WTC11 (cell line): Measurements from ENCODE around the gene RNASEL. TPM values are rescaled to one million over a fixed set of nuclear protein-coding genes. Genes with fewer than 3 reads are reported as not detected.
A peak's percentile ranks its signal among the peaks of the same experiment; 100 is the strongest.

Source experiments
- ATAC-seq: fragments of 200-7000 bp; cut with Tn5 transposase; 2 replicates; pipeline ENCODE4 v1.10.0; 2021; ENCODE audit warnings: mild to moderate bottlenecking, moderate library complexity
- CTCF ChIA-PET: fragments of 300-600 bp; sonication (Branson Sonifier 250); formaldehyde crosslinking; loops from one replicate; lab custom pipeline; 2021; ENCODE audit warnings: antibody characterized with exemption; lab: Charles Lee
- POLR2A ChIA-PET: fragments of 350-600 bp; sonication (Branson Sonifier 250); formaldehyde crosslinking; loops from one replicate; lab custom pipeline; 2021; ENCODE audit warnings: antibody characterized with exemption; lab: Charles Lee
- DNase-seq: peaks from one replicate; pipeline ENCODE4 v3.0.0; 2021; ENCODE audit warnings: low spot score
- H3K27ac Mint-ChIP-seq: 2 replicates; pipeline ENCODE4 v1.8.0; 2021; ENCODE audit warnings: mixed read lengths
- H3K27me3 Mint-ChIP-seq: 2 replicates; pipeline ENCODE4 v1.8.0; 2021; ENCODE audit warnings: low read depth, mild to moderate bottlenecking, moderate library complexity, mixed read lengths
- H3K36me3 Mint-ChIP-seq: 2 replicates; pipeline ENCODE4 v1.8.0; 2021; ENCODE audit warnings: mixed read lengths
- H3K4me1 Mint-ChIP-seq: 2 replicates; pipeline ENCODE4 v1.8.0; 2022; ENCODE audit warnings: mixed read lengths
- H3K4me3 Mint-ChIP-seq: 2 replicates; pipeline ENCODE4 v1.8.0; 2021; ENCODE audit warnings: mild to moderate bottlenecking, moderate library complexity, mixed read lengths
- H3K9me3 Mint-ChIP-seq: 2 replicates; pipeline ENCODE4 v1.8.0; 2021; ENCODE audit warnings: mixed read lengths
- ATF1 ChIP-seq: sonication (generic); formaldehyde crosslinking; IDR thresholded peaks from 2 replicates; pipeline ENCODE4 v1.8.1; 2023; ENCODE audit warnings: mild to moderate bottlenecking, moderate library complexity, missing genetic modification reagents
- ATF6 ChIP-seq: sonication (generic); formaldehyde crosslinking; IDR thresholded peaks from 2 replicates; pipeline ENCODE4 v1.8.1; 2023; ENCODE audit warnings: mild to moderate bottlenecking, missing genetic modification reagents
- CDX4 ChIP-seq: fragments of 250-450 bp; sonication (Bioruptor Pico); IDR thresholded peaks from 2 replicates; pipeline ENCODE4 v1.9.0; 2021; ENCODE audit warnings: moderate library complexity, mild to moderate bottlenecking, inconsistent platforms, borderline replicate concordance
- CREB1 ChIP-seq: sonication (generic); formaldehyde crosslinking; IDR thresholded peaks from 2 replicates; pipeline ENCODE4 v1.8.0; 2023; ENCODE audit warnings: mild to moderate bottlenecking, missing genetic modification reagents
- CREM ChIP-seq: sonication (generic); formaldehyde crosslinking; IDR thresholded peaks from 2 replicates; pipeline ENCODE4 v1.8.1; 2022; ENCODE audit warnings: mild to moderate bottlenecking, missing genetic modification reagents, moderate library complexity
- E2F1 ChIP-seq: sonication (generic); formaldehyde crosslinking; IDR thresholded peaks from 2 replicates; pipeline ENCODE4 v1.8.0; 2022; ENCODE audit warnings: mild to moderate bottlenecking, missing genetic modification reagents
- ESRRA ChIP-seq: sonication (generic); formaldehyde crosslinking; IDR thresholded peaks from 2 replicates; pipeline ENCODE4 v1.8.1; 2022; ENCODE audit warnings: mild to moderate bottlenecking, missing genetic modification reagents, borderline replicate concordance
- FOXP4 ChIP-seq: sonication (generic); formaldehyde crosslinking; IDR thresholded peaks from 2 replicates; pipeline ENCODE4 v1.8.0; 2022; ENCODE audit warnings: mild to moderate bottlenecking, missing genetic modification reagents
- JAZF1 ChIP-seq: fragments of 250-450 bp; sonication (Bioruptor Pico); IDR thresholded peaks from 2 replicates; pipeline ENCODE4 v1.9.0; 2021; ENCODE audit warnings: moderate library complexity, mild to moderate bottlenecking, inconsistent platforms
- MXD4 ChIP-seq: fragments of 250-450 bp; sonication (Bioruptor Pico); IDR thresholded peaks from 2 replicates; pipeline ENCODE4 v1.8.0; 2021; ENCODE audit warnings: mild to moderate bottlenecking, moderate library complexity, borderline replicate concordance
- NFE2L1 ChIP-seq: sonication (generic); formaldehyde crosslinking; IDR thresholded peaks from 2 replicates; pipeline ENCODE4 v1.8.1; 2023; ENCODE audit warnings: missing genetic modification reagents
- PREB ChIP-seq: sonication (generic); formaldehyde crosslinking; IDR thresholded peaks from 2 replicates; pipeline ENCODE4 v1.8.1; 2022; ENCODE audit warnings: mild to moderate bottlenecking, missing genetic modification reagents, moderate library complexity, borderline replicate concordance
- RELA ChIP-seq: sonication (generic); formaldehyde crosslinking; IDR thresholded peaks from 2 replicates; pipeline ENCODE4 v1.8.1; 2022; ENCODE audit warnings: missing genetic modification reagents, mild to moderate bottlenecking, borderline replicate concordance
- SP1 ChIP-seq: sonication (generic); formaldehyde crosslinking; conservative IDR thresholded peaks from 2 replicates; pipeline ENCODE4 v1.8.1; 2022; ENCODE audit warnings: missing genetic modification reagents
- TCF7 ChIP-seq: sonication (generic); formaldehyde crosslinking; IDR thresholded peaks from 2 replicates; pipeline ENCODE4 v1.8.0; 2022; ENCODE audit warnings: mild to moderate bottlenecking, low read depth, missing genetic modification reagents, moderate library complexity
- ZBTB21 ChIP-seq: sonication (generic); formaldehyde crosslinking; IDR thresholded peaks from 2 replicates; pipeline ENCODE4 v1.8.1; 2023; ENCODE audit warnings: mild to moderate bottlenecking, missing genetic modification reagents, borderline replicate concordance
- ZNF219 ChIP-seq: sonication (generic); formaldehyde crosslinking; IDR thresholded peaks from 2 replicates; pipeline ENCODE4 v1.8.0; 2023; ENCODE audit warnings: missing genetic modification reagents, mild to moderate bottlenecking, borderline replicate concordance
- ZNF263 ChIP-seq: sonication (generic); formaldehyde crosslinking; IDR thresholded peaks from 2 replicates; pipeline ENCODE4 v1.8.1; 2022; ENCODE audit warnings: low read depth, mild to moderate bottlenecking, moderate library complexity, missing genetic modification reagents
- ZNF281 ChIP-seq: sonication (generic); formaldehyde crosslinking; IDR thresholded peaks from 2 replicates; pipeline ENCODE4 v1.8.0; 2023; ENCODE audit warnings: mild to moderate bottlenecking, missing genetic modification reagents
- total RNA-seq: library from RNA; stranded (reverse); gene quantifications from 3 replicates; pipeline ENCODE4 v1.2.3, GENCODE V29; 2021

RNASEL gene
- total RNA-seq, 1 experiment from 2014 or later = 0.77 TPM

GRCh38 chr1:182607566-182607965, 18.5 kb upstream of the RNASEL start (continued):
- no peak for TF ChIP-seq ATF6

GRCh38 chr1:182604175-182605164, 15.4 kb upstream of the RNASEL start, which contains the start of gene RGS16:
Gene RGS16, minus strand, starts transcription at chr1:182604389. Its CDS starts 130 bp downstream, at chr1:182604259.
- H3K4me3 Mint-ChIP-seq = no peak within 1 kb of the TSS
- peak; percentile 91 for TF ChIP-seq SP1 (CRISPR knock-in tag)
- TF ChIP-seq JAZF1 = no peak
- TF ChIP-seq RELA (CRISPR knock-in tag) = peak; percentile 94; the same call in 1 of the 2 replicates
- TF ChIP-seq ZBTB21 (CRISPR knock-in tag) = peak; percentile 77; the same call in 1 of the 2 replicates
- TF ChIP-seq ZNF281 = peak; percentile 70
- no peak for TF ChIP-seq PREB (CRISPR knock-in tag)
- no peak for TF ChIP-seq CREB1 (CRISPR knock-in tag)
- TF ChIP-seq ESRRA (CRISPR knock-in tag) = peak; percentile 81
- no peak for TF ChIP-seq ATF6
- peak; percentile 84 for TF ChIP-seq FOXP4
- TF ChIP-seq ZNF219 (CRISPR knock-in tag) = no peak
- no peak for TF ChIP-seq CDX4
- no peak for TF ChIP-seq MXD4 (CRISPR knock-in tag)
- TF ChIP-seq TCF7 (CRISPR knock-in tag) = no peak
- TF ChIP-seq NFE2L1 (CRISPR knock-in tag) = no peak; the same call in 1 of the 2 replicates
- TF ChIP-seq ZNF263 (CRISPR knock-in tag) = no peak
- TF ChIP-seq CREM = peak; percentile 67; the same call in 1 of the 2 replicates
- no peak for TF ChIP-seq ATF1
- TF ChIP-seq E2F1 = peak; percentile 73; the same call in 1 of the 2 replicates

More at GRCh38 chr1:182604175-182605164, 15.4 kb upstream of the RNASEL start, which contains the start of gene RGS16:
- ChIA-PET CTCF (interaction anchor here (0.8 to 16.0 kb wide), 5 partner anchors 7 to 181 kb away, joined by 3 to 669 read pairs (median 4); partner anchors contain the start of gene NPL), POLR2A (interaction anchor here (0.8 to 1.6 kb wide), 4 partner anchors 10 to 180 kb away, joined by 5 to 10 read pairs (median 6); no protein-coding TSS in a partner anchor)
- ATAC-seq = peak; percentile 92
- no peak within 1 kb of the TSS for H3K27ac Mint-ChIP-seq
- no peaks in the 10 kb centered on the region; the same call in 1 of the 2 replicates for H3K36me3 Mint-ChIP-seq
- H3K9me3 Mint-ChIP-seq = no peaks in the 10 kb centered on the region
- peaks cover 40% of the 10 kb centered on the region for H3K27me3 Mint-ChIP-seq
- DNase-seq = peak; percentile 96
- peaks cover 11% of the 10 kb centered on the region for H3K4me1 Mint-ChIP-seq
